H9 (cell line): ENCODE measurements around the gene FDX1. TPM values are rescaled to one million over a fixed set of nuclear protein-coding genes. Genes with fewer than 3 reads are reported as not detected.

Experiments used
- DNase-seq: peaks from one replicate; pipeline ENCODE4 v3.0.0-alpha.2; 2017
- H2AFZ ChIP-seq: one replicate; pipeline ENCODE4 v1.6.1; 2013; ENCODE audit warnings: mild to moderate bottlenecking, low read length, control low read depth, moderate library complexity
- H2AK5ac ChIP-seq: 2 replicates; pipeline ENCODE4 v1.6.1; 2013; ENCODE audit warnings: low read length, control low read depth, mixed read lengths; ENCODE audit not compliant: insufficient read length
- H2BK120ac ChIP-seq: one replicate; pipeline ENCODE4 v1.6.1; 2013; ENCODE audit warnings: low read depth, mild to moderate bottlenecking, low read length, control low read depth, inconsistent platforms; ENCODE audit not compliant: poor library complexity, severe bottlenecking
- H2BK12ac ChIP-seq: 2 replicates; pipeline ENCODE4 v1.6.1; 2013; ENCODE audit warnings: low read length, control low read depth, mixed read lengths, low read depth; ENCODE audit not compliant: insufficient read length
- H2BK15ac ChIP-seq: 2 replicates; pipeline ENCODE4 v1.6.1; 2013; ENCODE audit warnings: low read depth, low read length, control low read depth
- H2BK20ac ChIP-seq: one replicate; pipeline ENCODE4 v1.6.1; 2013; ENCODE audit warnings: low read depth, mild to moderate bottlenecking, low read length, control low read depth, inconsistent platforms; ENCODE audit not compliant: poor library complexity, severe bottlenecking
- H2BK5ac ChIP-seq: 2 replicates; pipeline ENCODE4 v1.6.1; 2013; ENCODE audit warnings: low read length, control low read depth, mixed read lengths; ENCODE audit not compliant: insufficient read length
- H3K14ac ChIP-seq: 2 replicates; pipeline ENCODE4 v1.6.1; 2013; ENCODE audit warnings: low read length, control low read depth; ENCODE audit not compliant: insufficient read depth
- H3K18ac ChIP-seq: 2 replicates; pipeline ENCODE4 v1.6.1; 2013; ENCODE audit warnings: low read depth, mild to moderate bottlenecking, mixed read lengths, low read length, control low read depth; ENCODE audit not compliant: insufficient read length
- H3K23ac ChIP-seq: 2 replicates; pipeline ENCODE4 v1.6.1; 2013; ENCODE audit warnings: low read length, control low read depth, mixed read lengths, low read depth; ENCODE audit not compliant: insufficient read length
- H3K23me2 ChIP-seq: 2 replicates; pipeline ENCODE4 v1.6.1; 2013; ENCODE audit warnings: low read depth, mild to moderate bottlenecking, mixed read lengths, low read length, control low read depth; ENCODE audit not compliant: insufficient read length, poor library complexity, severe bottlenecking
- H3K27ac ChIP-seq: 2 replicates; pipeline ENCODE4 v1.5.1; 2013; ENCODE audit warnings: low read length, control low read depth, mixed read lengths, low read depth; ENCODE audit not compliant: insufficient read length
- H3K27me3 ChIP-seq: 2 replicates; pipeline ENCODE4 v1.6.1; 2013; ENCODE audit warnings: low read length, control low read depth, inconsistent platforms; ENCODE audit not compliant: insufficient read depth
- H3K4ac ChIP-seq: 2 replicates; pipeline ENCODE4 v1.6.1; 2013; ENCODE audit warnings: low read depth, mild to moderate bottlenecking, control low read depth, inconsistent platforms, low read length, moderate library complexity
- H3K4me1 ChIP-seq: 2 replicates; pipeline ENCODE4 v1.6.1; 2013; ENCODE audit warnings: low read length, control low read depth, inconsistent platforms; ENCODE audit not compliant: insufficient read depth
- H3K4me2 ChIP-seq: 2 replicates; pipeline ENCODE4 v1.6.1; 2013; ENCODE audit warnings: low read length, control low read depth, mixed read lengths; ENCODE audit not compliant: insufficient read length, insufficient read depth
- H3K56ac ChIP-seq: 2 replicates; pipeline ENCODE4 v1.6.1; 2013; ENCODE audit warnings: low read depth, mild to moderate bottlenecking, mixed read lengths, low read length, control low read depth; ENCODE audit not compliant: insufficient read length
- H3K79me1 ChIP-seq: 2 replicates; pipeline ENCODE4 v1.6.1; 2013; ENCODE audit warnings: low read depth, mild to moderate bottlenecking, moderate library complexity, low read length, control low read depth, inconsistent platforms; ENCODE audit not compliant: insufficient read depth, poor library complexity, severe bottlenecking
- H3K79me2 ChIP-seq: 2 replicates; pipeline ENCODE4 v1.6.1; 2013; ENCODE audit warnings: low read length, control low read depth, inconsistent platforms; ENCODE audit not compliant: insufficient read depth
- H3K9ac ChIP-seq: 2 replicates; pipeline ENCODE4 v1.6.1; 2013; ENCODE audit warnings: low read length, control low read depth, mixed read lengths; ENCODE audit not compliant: insufficient read length; ENCODE audit errors: extremely low read depth
- H3K9me3 ChIP-seq: one replicate; pipeline ENCODE4 v1.6.1; 2013; ENCODE audit warnings: low read depth, low read length, inconsistent platforms; ENCODE audit not compliant: control insufficient read depth
- H3T11ph ChIP-seq: one replicate; pipeline ENCODE4 v1.6.1; 2013; ENCODE audit warnings: mild to moderate bottlenecking, low read length, control low read depth, inconsistent platforms
- H4K20me1 ChIP-seq: one replicate; pipeline ENCODE4 v1.6.1; 2013; ENCODE audit not compliant: control insufficient read depth, insufficient read length, insufficient read depth
- H4K5ac ChIP-seq: 2 replicates; pipeline ENCODE4 v1.6.1; 2013; ENCODE audit warnings: low read depth, mild to moderate bottlenecking, mixed read lengths, low read length, control low read depth; ENCODE audit not compliant: insufficient read length
- H4K8ac ChIP-seq: replicated peaks from 2 replicates; pipeline ENCODE4 v1.6.1; 2013; ENCODE audit warnings: low read length, control low read depth, mixed read lengths, low read depth; ENCODE audit not compliant: insufficient read length
- H4K91ac ChIP-seq: 2 replicates; pipeline ENCODE4 v1.6.1; 2013; ENCODE audit warnings: low read depth, mild to moderate bottlenecking, moderate library complexity, mixed read lengths, low read length, control low read depth; ENCODE audit not compliant: insufficient read length
- H3K27ac Mint-ChIP-seq, 3 experiments: 2 replicates in 2 of 3; 3 replicates in 1 of 3; pipeline ENCODE4 v1.8.0; 2020 to 2021; ENCODE audit warnings: mixed read lengths in 3 of 3, mild to moderate bottlenecking in 1 of 3, moderate library complexity in 1 of 3
- H3K27me3 Mint-ChIP-seq: 2 replicates; pipeline ENCODE4 v1.8.0; 2021; ENCODE audit warnings: low read depth, mild to moderate bottlenecking, moderate library complexity, mixed read lengths
- H3K36me3 Mint-ChIP-seq, 3 experiments: 2 replicates in 2 of 3; 3 replicates in 1 of 3; pipeline ENCODE4 v1.8.0; 2020 to 2021; ENCODE audit warnings: low read depth in 3 of 3, mixed read lengths in 3 of 3; ENCODE audit not compliant: insufficient read depth in 1 of 3
- H3K4me1 Mint-ChIP-seq, 2 experiments: 2 replicates each; pipeline ENCODE4 v1.8.0; 2020; ENCODE audit warnings: mixed read lengths in 2 of 2
- H3K4me3 Mint-ChIP-seq, 2 experiments: 2 replicates in 1 of 2; 3 replicates in 1 of 2; pipeline ENCODE4 v1.8.0; 2020 to 2021; ENCODE audit warnings: mild to moderate bottlenecking in 2 of 2, mixed read lengths in 2 of 2, moderate library complexity in 1 of 2
- H3K9me3 Mint-ChIP-seq, 2 experiments: 2 replicates in 1 of 2; 3 replicates in 1 of 2; pipeline ENCODE4 v1.8.0; 2020; ENCODE audit warnings: mild to moderate bottlenecking in 2 of 2, mixed read lengths in 2 of 2, moderate library complexity in 1 of 2
- CTCF ChIP-seq: fragments of 200-600 bp; sonication (generic); conservative IDR thresholded peaks from 3 replicates; pipeline ENCODE4 v1.8.0; 2021; ENCODE audit warnings: antibody characterized with exemption, mild to moderate bottlenecking
- WGBS: extraction: QIAGEN DNeasy Blood & Tissue Kit; methylation state at CpG from one replicate; pipeline ENCODE4 v1.1.7; 2013; ENCODE audit warnings: missing lambda C conversion rate, low lambda C conversion rate, mixed read lengths; ENCODE audit not compliant: insufficient read length; ENCODE audit errors: extremely low coverage; 5-methylcytosine and 5-hydroxymethylcytosine counted together
- total RNA-seq: library from RNA; stranded (reverse); gene quantifications from 2 replicates; pipeline ENCODE4 v1.2.1, GENCODE V29; 2021

The FDX1 gene
- total RNA-seq, 1 experiment from 2014 or later: 10.1 TPM

DNA sequence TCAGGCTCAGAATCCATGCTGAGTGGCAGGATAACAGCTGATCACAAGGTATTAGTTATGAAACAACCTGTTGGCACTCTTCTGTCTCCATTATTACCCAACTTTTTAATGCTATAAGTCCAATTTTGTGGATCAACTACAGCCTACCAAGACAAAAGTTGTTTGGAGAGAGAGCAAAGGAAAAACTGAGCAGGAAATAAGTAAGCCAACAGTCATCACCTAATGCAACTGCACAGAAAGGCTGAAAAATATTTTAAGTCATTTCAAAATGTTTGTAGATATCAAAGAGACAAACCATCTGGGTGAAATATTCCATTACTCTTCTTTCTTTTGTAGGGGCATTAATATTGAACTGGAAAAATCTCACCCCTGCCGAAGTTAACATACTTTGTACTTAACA lies 41.6 kb downstream of the FDX1 start:
- Histone ChIP-seq H2AFZ (no peak overlapping the region), H3K14ac (no peak overlapping the region), H3K79me1 (no peaks in the 10 kb centered on the region), H3K4ac (no peak overlapping the region), H3K23me2 (no peaks in the 10 kb centered on the region), H3K4me2 (no peak overlapping the region), H4K20me1 (no peaks in the 10 kb centered on the region), H2BK20ac (no peak overlapping the region), H3K9ac (no peak overlapping the region), H3K9me3 (no peaks in the 10 kb centered on the region), H2AK5ac (no peak overlapping the region), H2BK120ac (no peak overlapping the region), H3T11ph (no peak overlapping the region), H3K56ac (no peak overlapping the region), H4K8ac (no peak overlapping the region), H3K27ac (no peak overlapping the region), H4K5ac (no peak overlapping the region), H2BK12ac (no peak overlapping the region), H3K18ac (no peak overlapping the region), H3K23ac (no peak overlapping the region), H4K91ac (no peak overlapping the region), H2BK15ac (no peak overlapping the region), H2BK5ac (no peak overlapping the region), H3K4me1 (peaks cover 5% of the 10 kb centered on the region; the same call in 1 of the 2 replicates), H3K27me3 (no peaks in the 10 kb centered on the region), H3K79me2 (no peaks in the 10 kb centered on the region)
- no peak for DNase-seq
- no peaks in the 10 kb centered on the region for H3K27me3 Mint-ChIP-seq
- TF ChIP-seq CTCF: no peak
- no peak overlapping the region for H3K27ac Mint-ChIP-seq
- peaks cover 14 to 15% of the 10 kb centered on the region in 2 experiments for H3K4me1 Mint-ChIP-seq
- peaks cover 1 to 3% (median 2%) of the 10 kb centered on the region in 3 experiments; a peak in 2 of 7 replicates for H3K36me3 Mint-ChIP-seq
- no peak overlapping the region for H3K4me3 Mint-ChIP-seq
- WGBS: no CpG with 5 or more reads among the region's 1 CpG
- peaks cover 0 to 1% of the 10 kb centered on the region in 2 experiments; a peak in 3 of 5 replicates for H3K9me3 Mint-ChIP-seq
